H1 (cell line): ENCODE results near the gene ZRANB1. TPM values are rescaled to one million over a fixed set of nuclear protein-coding genes. Genes with fewer than 3 reads are reported as not detected.

Source experiments
- CTCF ChIA-PET: fragments of 300-600 bp; sonication (Branson Sonifier 250); formaldehyde crosslinking; loops from one replicate; lab custom pipeline; 2021; ENCODE audit not compliant: partially characterized antibody; lab: Charles Lee
- POLR2A ChIA-PET: fragments of 300-600 bp; sonication (Branson Sonifier 250); formaldehyde crosslinking; loops from one replicate; lab custom pipeline; 2021; ENCODE audit warnings: inconsistent platforms; ENCODE audit not compliant: partially characterized antibody; lab: Charles Lee
- DNase-seq, 2 experiments: peaks; one replicate each; pipeline versions ENCODE4 v3.0.0 to v3.0.0-alpha.2; 2010 to 2022; ENCODE audit warnings: low spot score in 2 of 2, low read depth in 1 of 2, mixed read lengths in 1 of 2
- FAIRE-seq: peaks from 2 replicates; lab custom pipeline; 2011; peaks lifted over from hg19 to GRCh38; lab: Jason Lieb, UNC
- H2AFZ ChIP-seq: 2 replicates; pipeline ENCODE4 v1.8.1; 2012; ENCODE audit warnings: low read length, inconsistent platforms
- H2AK5ac ChIP-seq: 2 replicates; pipeline ENCODE4 v1.6.1; 2013; ENCODE audit warnings: low read depth, low read length
- H2BK120ac ChIP-seq: replicated peaks from 2 replicates; pipeline ENCODE3; 2013; ENCODE audit warnings: low read depth, low read length, inconsistent platforms
- H2BK12ac ChIP-seq: 2 replicates; pipeline ENCODE4 v1.6.1; 2013; ENCODE audit warnings: low read depth, low read length
- H2BK15ac ChIP-seq: 2 replicates; pipeline ENCODE4 v1.6.1; 2013; ENCODE audit warnings: low read length
- H2BK20ac ChIP-seq: 2 replicates; pipeline ENCODE4 v1.6.1; 2013; ENCODE audit warnings: low read length
- H2BK5ac ChIP-seq: 2 replicates; pipeline ENCODE4 v1.6.1; 2013; ENCODE audit warnings: low read depth, low read length
- H3K14ac ChIP-seq: 2 replicates; pipeline ENCODE4 v1.6.1; 2013; ENCODE audit warnings: inconsistent platforms; ENCODE audit not compliant: insufficient read length
- H3K18ac ChIP-seq: 2 replicates; pipeline ENCODE4 v1.6.1; 2013; ENCODE audit warnings: low read length; ENCODE audit errors: extremely low read depth
- H3K23ac ChIP-seq: 2 replicates; pipeline ENCODE4 v1.6.1; 2013; ENCODE audit warnings: inconsistent platforms; ENCODE audit not compliant: insufficient read length
- H3K23me2 ChIP-seq: 2 replicates; pipeline ENCODE4 v1.6.1; 2013; ENCODE audit warnings: low read depth, low read length
- H3K27ac ChIP-seq: 2 replicates; pipeline ENCODE4 v1.6.1; 2011; ENCODE audit warnings: low read depth, low read length, inconsistent platforms
- H3K27me3 ChIP-seq, 4 experiments: replicated peaks in 1 of 4; 1 replicate in 1 of 4; 2 replicates in 3 of 4; pipeline versions ENCODE4 v1.6.1 to v1.8.1; 2011 to 2013; ENCODE audit warnings: low read length in 3 of 4, mild to moderate bottlenecking in 3 of 4, inconsistent platforms in 2 of 4, mixed read lengths in 2 of 4, moderate library complexity in 1 of 4; ENCODE audit not compliant: control insufficient read depth in 3 of 4, insufficient read depth in 3 of 4; ENCODE audit errors: extremely low read depth in 1 of 4
- H3K36me3 ChIP-seq, 4 experiments: 2 replicates each; pipeline versions ENCODE4 v1.6.1 to v1.8.1; 2011 to 2013; ENCODE audit warnings: mild to moderate bottlenecking in 4 of 4, low read length in 3 of 4, moderate library complexity in 2 of 4, control low read depth in 1 of 4, inconsistent platforms in 1 of 4; ENCODE audit not compliant: insufficient read depth in 4 of 4, control insufficient read depth in 2 of 4
- H3K4ac ChIP-seq: replicated peaks from 2 replicates; pipeline ENCODE3; 2013; ENCODE audit warnings: low read length, low read depth, mixed read lengths, inconsistent platforms; ENCODE audit not compliant: insufficient read length
- H3K4me1 ChIP-seq, 4 experiments: replicated peaks in 1 of 4; 1 replicate in 1 of 4; 2 replicates in 3 of 4; pipeline versions ENCODE4 v1.6.1 to v1.8.1; 2011 to 2013; ENCODE audit warnings: low read length in 3 of 4, inconsistent platforms in 2 of 4, mixed read lengths in 1 of 4; ENCODE audit not compliant: insufficient read depth in 4 of 4, control insufficient read depth in 3 of 4
- H3K4me2 ChIP-seq, 2 experiments: 2 replicates each; pipeline versions ENCODE4 v1.6.1 to v1.8.1; 2011 to 2013; ENCODE audit warnings: low read depth in 2 of 2, low read length in 2 of 2, control low read depth in 1 of 2, inconsistent platforms in 1 of 2, mild to moderate bottlenecking in 1 of 2; ENCODE audit not compliant: insufficient read depth in 1 of 2
- H3K4me3 ChIP-seq, 4 experiments: fragments of 200-600, 300-600 bp in 1 of 4; sonication (generic), shearing (Covaris generic), sonication (Bioruptor Twin) in 1 of 4; 2 replicates each; pipeline versions ENCODE4 v1.5.1 to v1.8.1; 2011 to 2016; ENCODE audit warnings: low read length in 4 of 4, low read depth in 3 of 4, control low read depth in 2 of 4, inconsistent platforms in 2 of 4, mild to moderate bottlenecking in 2 of 4, mixed read lengths in 1 of 4, moderate library complexity in 1 of 4; ENCODE audit not compliant: insufficient read depth in 2 of 4; ENCODE audit errors: extremely low read depth in 1 of 4
- H3K56ac ChIP-seq: replicated peaks from 2 replicates; pipeline ENCODE3; 2013; ENCODE audit warnings: low read depth, mild to moderate bottlenecking, mixed read lengths, low read length, inconsistent platforms; ENCODE audit not compliant: insufficient read length
- H3K79me1 ChIP-seq: 2 replicates; pipeline ENCODE4 v1.6.1; 2013; ENCODE audit warnings: low read depth, low read length, control low read depth
- H3K79me2 ChIP-seq, 2 experiments: 2 replicates each; pipeline versions ENCODE4 v1.6.1 to v1.8.1; 2012 to 2013; ENCODE audit warnings: low read length in 2 of 2, mild to moderate bottlenecking in 2 of 2, inconsistent platforms in 1 of 2; ENCODE audit not compliant: insufficient read depth in 2 of 2, control insufficient read depth in 1 of 2
- H3K9ac ChIP-seq, 4 experiments: replicated peaks in 1 of 4; 1 replicate in 1 of 4; 2 replicates in 3 of 4; pipeline versions ENCODE4 v1.6.1 to v1.8.1; 2011 to 2013; ENCODE audit warnings: low read depth in 3 of 4, low read length in 3 of 4, control low read depth in 2 of 4, mild to moderate bottlenecking in 2 of 4, moderate library complexity in 2 of 4, inconsistent platforms in 1 of 4; ENCODE audit errors: extremely low read depth in 1 of 4
- H3K9me3 ChIP-seq, 2 experiments: 2 replicates each; pipeline versions ENCODE4 v1.6.1 to v1.8.1; 2012 to 2013; ENCODE audit warnings: mild to moderate bottlenecking in 2 of 2, moderate library complexity in 2 of 2, control low read depth in 1 of 2, inconsistent platforms in 1 of 2, low read depth in 1 of 2, low read length in 1 of 2, mixed read lengths in 1 of 2; ENCODE audit not compliant: insufficient read depth in 2 of 2
- H4K20me1 ChIP-seq, 2 experiments: replicated peaks in 1 of 2; 2 replicates each; pipeline versions ENCODE3 to v1.8.1; 2011 to 2013; ENCODE audit warnings: inconsistent platforms in 2 of 2, low read length in 2 of 2, mild to moderate bottlenecking in 1 of 2; ENCODE audit not compliant: insufficient read depth in 2 of 2, control insufficient read depth in 1 of 2
- H4K5ac ChIP-seq: 2 replicates; pipeline ENCODE4 v1.6.1; 2013; ENCODE audit warnings: low read length, low read depth, mixed read lengths, inconsistent platforms; ENCODE audit not compliant: insufficient read length
- H4K8ac ChIP-seq: 2 replicates; pipeline ENCODE4 v1.8.0; 2013; ENCODE audit warnings: mild to moderate bottlenecking, moderate library complexity, low read length, inconsistent platforms; ENCODE audit not compliant: insufficient read depth; ENCODE audit errors: extremely low read depth
- H4K91ac ChIP-seq: replicated peaks from 2 replicates; pipeline ENCODE3; 2013; ENCODE audit warnings: low read length, mixed read lengths, inconsistent platforms; ENCODE audit not compliant: insufficient read length
- BCL11A ChIP-seq, 2 experiments: IDR thresholded peaks; one replicate each; pipeline ENCODE4 v1.6.1; 2011; ENCODE audit warnings: low read depth in 2 of 2, low read length in 2 of 2, mild to moderate bottlenecking in 2 of 2
- BRCA1 ChIP-seq: IDR thresholded peaks from 2 replicates; pipeline ENCODE4 v1.6.1; 2012; ENCODE audit warnings: low read depth, low read length, improper control_type of control experiment
- EP300 ChIP-seq, 2 experiments: IDR thresholded peaks; 1 replicate in 1 of 2; 2 replicates in 1 of 2; pipeline ENCODE4 v1.6.1; 2011 to 2012; ENCODE audit warnings: low read depth in 2 of 2, low read length in 2 of 2, mild to moderate bottlenecking in 2 of 2, borderline replicate concordance in 1 of 2, inconsistent platforms in 1 of 2, moderate library complexity in 1 of 2
- POLR2A ChIP-seq, 2 experiments: IDR thresholded peaks; 1 replicate in 1 of 2; 2 replicates in 1 of 2; pipeline ENCODE4 v1.6.1; 2011; ENCODE audit warnings: low read depth in 2 of 2, low read length in 2 of 2, mild to moderate bottlenecking in 2 of 2; ENCODE audit errors: control extremely low read depth in 1 of 2
- RFX5 ChIP-seq: IDR thresholded peaks from 2 replicates; pipeline ENCODE4 v1.6.1; 2011; ENCODE audit warnings: low read depth, low read length, improper control_type of control experiment, borderline replicate concordance
- RXRA ChIP-seq: IDR thresholded peaks from 2 replicates; pipeline ENCODE4 v1.6.1; 2011; ENCODE audit warnings: low read depth, mild to moderate bottlenecking, low read length, moderate library complexity; ENCODE audit not compliant: insufficient read depth
- SAP30 ChIP-seq: fragments of 300-600 bp; sonication (generic); IDR thresholded peaks from 2 replicates; pipeline ENCODE4 v1.7.1; 2012; ENCODE audit warnings: low read length, moderate library complexity, mild to moderate bottlenecking, inconsistent platforms; ENCODE audit not compliant: insufficient read depth, insufficient replicate concordance
- WGBS, 2 experiments: shearing (Covaris generic) in 1 of 2; methylation state at CpG; one replicate each; pipeline versions ENCODE4 v1.1.6 to v1.1.7; 2013 to 2015; ENCODE audit warnings: low lambda C conversion rate in 2 of 2, mixed read lengths in 2 of 2, inconsistent platforms in 1 of 2, low coverage in 1 of 2, missing lambda C conversion rate in 1 of 2; ENCODE audit not compliant: insufficient replicate concordance in 2 of 2, insufficient coverage in 1 of 2, insufficient read length in 1 of 2; ENCODE audit errors: extremely low coverage in 1 of 2, missing lambda C conversion rate in 1 of 2; 5-methylcytosine and 5-hydroxymethylcytosine counted together
- polyA plus RNA-seq, 7 experiments: library from polyadenylated mRNA; depleted of rRNA in 3 of 7; stranded (reverse) in 5 of 7; unstranded in 2 of 7; fragments of >200 nt in 5 of 7; fragments of 200-250 nt in 2 of 7; gene quantifications; 1 replicate in 5 of 7; 2 replicates in 1 of 7; 4 replicates in 1 of 7; pipeline versions ENCODE4 v1.2.1 to v1.2.3, GENCODE V29; 2011 to 2013; ENCODE audit warnings: missing spikeins in 2 of 7, mixed read lengths in 2 of 7
- total RNA-seq: library from RNA; stranded (reverse); fragmentation: NEBNext Ultra II Directional; extraction: Animal tissue kit (Norgen Biotek cat#: 25700); gene quantifications from 2 replicates; pipeline ENCODE4 v1.2.1, GENCODE V29; 2021
- TF ChIP-seq, protein P1 (sequence below): IDR thresholded peaks from 2 replicates; pipeline ENCODE4 v1.6.1; 2012; ENCODE audit warnings: inconsistent platforms
- TF ChIP-seq, protein P2 (sequence below): IDR thresholded peaks from 2 replicates; pipeline ENCODE4 v1.6.1; 2011; ENCODE audit warnings: low read length, improper control_type of control experiment
- TF ChIP-seq, protein P3 (sequence below): IDR thresholded peaks from 2 replicates; pipeline ENCODE4 v1.6.1; 2011; ENCODE audit warnings: low read depth, mild to moderate bottlenecking, low read length; ENCODE audit not compliant: insufficient read depth
- TF ChIP-seq, protein P4 (sequence below): IDR thresholded peaks from 2 replicates; pipeline ENCODE4 v1.6.1; 2012; ENCODE audit warnings: inconsistent platforms

Gene ZRANB1
- total and polyA plus RNA-seq, 2 of the 8 experiments (the other 6 are each of a cell fraction or from before 2014, with no cell fraction given), result 6.1 to 19.9 TPM

DNA sequence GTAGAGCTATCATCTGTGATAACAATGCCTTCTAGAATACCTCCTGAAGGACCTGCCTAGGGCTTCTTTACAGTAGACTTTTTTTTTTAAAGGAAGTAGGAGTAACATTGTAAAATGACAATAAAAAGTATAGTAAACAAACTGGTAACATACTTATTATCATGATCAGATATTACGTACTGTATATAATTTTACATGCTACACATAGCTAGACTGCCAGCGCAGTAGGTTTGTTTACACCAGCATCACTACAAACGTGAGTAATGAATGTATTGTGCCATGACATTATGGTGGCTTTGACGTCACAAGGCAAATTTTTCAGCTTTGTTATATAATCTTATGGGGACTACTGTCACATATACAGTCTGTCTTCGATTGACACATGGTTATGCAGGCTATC lies 15.4 kb upstream of the ZRANB1 start:
- POLR2A ChIA-PET, result interaction anchor here (1.8 kb wide), 1 partner anchor 10 kb away, joined by 17 read pairs; no protein-coding TSS in a partner anchor
- no peak overlapping the region for H2BK15ac ChIP-seq
- H3K4me1 ChIP-seq, result no peaks in the 10 kb centered on the region
- H2BK20ac ChIP-seq, result no peak overlapping the region
- CTCF ChIA-PET, result interaction anchor here (0.7 to 1.1 kb wide), 2 partner anchors 15 to 218 kb away, joined by 3 read pairs; partner anchors contain the start of gene ZRANB1
- no peak overlapping the region for H3K56ac ChIP-seq
- H2AFZ ChIP-seq, result no peak overlapping the region
- H2BK120ac ChIP-seq, result no peak overlapping the region
- H3K14ac ChIP-seq, result no peak overlapping the region
- H4K20me1 ChIP-seq, result peaks cover 9 to 15% of the 10 kb centered on the region in 2 experiments
- H3K4me2 ChIP-seq, result no peak overlapping the region
- H3K36me3 ChIP-seq, result peaks cover 0 to 12% (median 0%) of the 10 kb centered on the region in 4 experiments; a peak in 1 of 8 replicates
- H3K9me3 ChIP-seq, result peaks cover 0 to under 1% of the 10 kb centered on the region in 2 experiments; a peak in 1 of 4 replicates
- H3K23me2 ChIP-seq, result no peaks in the 10 kb centered on the region
- H3K4me3 ChIP-seq, result no peak overlapping the region
- no peak overlapping the region for H2AK5ac ChIP-seq
- H2BK12ac ChIP-seq, result no peak overlapping the region
- DNase-seq, result no peak
- H3K4ac ChIP-seq, result no peak overlapping the region
- H3K79me2 ChIP-seq, result peaks cover 39 to 98% of the 10 kb centered on the region in 2 experiments
- no peak overlapping the region for H3K23ac ChIP-seq
- H4K91ac ChIP-seq, result no peak overlapping the region
- H3K27ac ChIP-seq, result no peak overlapping the region
- no peak overlapping the region for H4K5ac ChIP-seq
- no peak overlapping the region for H3K9ac ChIP-seq
- no peak overlapping the region for H4K8ac ChIP-seq
- H3K79me1 ChIP-seq, result peaks cover 4% of the 10 kb centered on the region
- H2BK5ac ChIP-seq, result no peak overlapping the region
- H3K18ac ChIP-seq, result no peak overlapping the region
- no peak for FAIRE-seq
- no peaks in the 10 kb centered on the region for H3K27me3 ChIP-seq
- 94% methylated on average over 5 of the region's 5 CpGs; no CpG with 5 or more reads in 1 of the 2 experiments for WGBS, 2 experiments
- TF ChIP-seq EP300 (IDR thresholded peaks at IDR 0.05; ENCODE audit: borderline replicate concordance in 1 of 2, low read depth in 2 of 2, low read length in 2 of 2) (no peak), RXRA (no peak), POLR2A (IDR thresholded peaks at IDR 0.05; ENCODE audit: control extremely low read depth in 1 of 2, low read depth in 2 of 2, low read length in 2 of 2) (no peak), BRCA1 (no peak), BCL11A (IDR thresholded peaks at IDR 0.05; ENCODE audit: low read depth in 2 of 2, low read length in 2 of 2) (no peak), SAP30 (no peak), RFX5 (no peak)
- TF ChIP-seq, protein P1, sequence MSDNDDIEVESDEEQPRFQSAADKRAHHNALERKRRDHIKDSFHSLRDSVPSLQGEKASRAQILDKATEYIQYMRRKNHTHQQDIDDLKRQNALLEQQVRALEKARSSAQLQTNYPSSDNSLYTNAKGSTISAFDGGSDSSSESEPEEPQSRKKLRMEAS, result no peak
- TF ChIP-seq, protein P2, sequence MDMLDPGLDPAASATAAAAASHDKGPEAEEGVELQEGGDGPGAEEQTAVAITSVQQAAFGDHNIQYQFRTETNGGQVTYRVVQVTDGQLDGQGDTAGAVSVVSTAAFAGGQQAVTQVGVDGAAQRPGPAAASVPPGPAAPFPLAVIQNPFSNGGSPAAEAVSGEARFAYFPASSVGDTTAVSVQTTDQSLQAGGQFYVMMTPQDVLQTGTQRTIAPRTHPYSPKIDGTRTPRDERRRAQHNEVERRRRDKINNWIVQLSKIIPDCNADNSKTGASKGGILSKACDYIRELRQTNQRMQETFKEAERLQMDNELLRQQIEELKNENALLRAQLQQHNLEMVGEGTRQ, result no peak
- TF ChIP-seq, protein P3, sequence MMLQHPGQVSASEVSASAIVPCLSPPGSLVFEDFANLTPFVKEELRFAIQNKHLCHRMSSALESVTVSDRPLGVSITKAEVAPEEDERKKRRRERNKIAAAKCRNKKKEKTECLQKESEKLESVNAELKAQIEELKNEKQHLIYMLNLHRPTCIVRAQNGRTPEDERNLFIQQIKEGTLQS, result no peak
- TF ChIP-seq, protein P4, sequence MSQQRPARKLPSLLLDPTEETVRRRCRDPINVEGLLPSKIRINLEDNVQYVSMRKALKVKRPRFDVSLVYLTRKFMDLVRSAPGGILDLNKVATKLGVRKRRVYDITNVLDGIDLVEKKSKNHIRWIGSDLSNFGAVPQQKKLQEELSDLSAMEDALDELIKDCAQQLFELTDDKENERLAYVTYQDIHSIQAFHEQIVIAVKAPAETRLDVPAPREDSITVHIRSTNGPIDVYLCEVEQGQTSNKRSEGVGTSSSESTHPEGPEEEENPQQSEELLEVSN, result no peak
